Measurements from ENCODE around the gene SERGEF. TPM values are rescaled to one million over a fixed set of nuclear protein-coding genes. Genes with fewer than 3 reads are reported as not detected.

SERGEF gene
- total and polyA plus RNA-seq, 2 experiments from 2014 or later = 29.8 to 64.0 TPM

GRCh38 chr11:17775035-17775348, 237.9 kb downstream of the SERGEF start:
- Histone ChIP-seq H3K9me3 (ENCODE audit: low read depth) (no peaks in the 10 kb centered on the region), H3K36me3 (no peaks in the 10 kb centered on the region), H3K27ac (no peak overlapping the region), H3K27me3 (no peaks in the 10 kb centered on the region), H3K4me3 (no peak overlapping the region), H3K4me1 (ENCODE audit: low read depth) (no peaks in the 10 kb centered on the region)
- TF ChIP-seq, protein P1, sequence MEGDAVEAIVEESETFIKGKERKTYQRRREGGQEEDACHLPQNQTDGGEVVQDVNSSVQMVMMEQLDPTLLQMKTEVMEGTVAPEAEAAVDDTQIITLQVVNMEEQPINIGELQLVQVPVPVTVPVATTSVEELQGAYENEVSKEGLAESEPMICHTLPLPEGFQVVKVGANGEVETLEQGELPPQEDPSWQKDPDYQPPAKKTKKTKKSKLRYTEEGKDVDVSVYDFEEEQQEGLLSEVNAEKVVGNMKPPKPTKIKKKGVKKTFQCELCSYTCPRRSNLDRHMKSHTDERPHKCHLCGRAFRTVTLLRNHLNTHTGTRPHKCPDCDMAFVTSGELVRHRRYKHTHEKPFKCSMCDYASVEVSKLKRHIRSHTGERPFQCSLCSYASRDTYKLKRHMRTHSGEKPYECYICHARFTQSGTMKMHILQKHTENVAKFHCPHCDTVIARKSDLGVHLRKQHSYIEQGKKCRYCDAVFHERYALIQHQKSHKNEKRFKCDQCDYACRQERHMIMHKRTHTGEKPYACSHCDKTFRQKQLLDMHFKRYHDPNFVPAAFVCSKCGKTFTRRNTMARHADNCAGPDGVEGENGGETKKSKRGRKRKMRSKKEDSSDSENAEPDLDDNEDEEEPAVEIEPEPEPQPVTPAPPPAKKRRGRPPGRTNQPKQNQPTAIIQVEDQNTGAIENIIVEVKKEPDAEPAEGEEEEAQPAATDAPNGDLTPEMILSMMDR (IDR thresholded peaks at IDR 0.05; ENCODE audit: low read depth, low read length) = no peak
- DNase-seq (ENCODE audit: low read depth in 1 of 2, low spot score in 1 of 2) = no peak

DNA sequence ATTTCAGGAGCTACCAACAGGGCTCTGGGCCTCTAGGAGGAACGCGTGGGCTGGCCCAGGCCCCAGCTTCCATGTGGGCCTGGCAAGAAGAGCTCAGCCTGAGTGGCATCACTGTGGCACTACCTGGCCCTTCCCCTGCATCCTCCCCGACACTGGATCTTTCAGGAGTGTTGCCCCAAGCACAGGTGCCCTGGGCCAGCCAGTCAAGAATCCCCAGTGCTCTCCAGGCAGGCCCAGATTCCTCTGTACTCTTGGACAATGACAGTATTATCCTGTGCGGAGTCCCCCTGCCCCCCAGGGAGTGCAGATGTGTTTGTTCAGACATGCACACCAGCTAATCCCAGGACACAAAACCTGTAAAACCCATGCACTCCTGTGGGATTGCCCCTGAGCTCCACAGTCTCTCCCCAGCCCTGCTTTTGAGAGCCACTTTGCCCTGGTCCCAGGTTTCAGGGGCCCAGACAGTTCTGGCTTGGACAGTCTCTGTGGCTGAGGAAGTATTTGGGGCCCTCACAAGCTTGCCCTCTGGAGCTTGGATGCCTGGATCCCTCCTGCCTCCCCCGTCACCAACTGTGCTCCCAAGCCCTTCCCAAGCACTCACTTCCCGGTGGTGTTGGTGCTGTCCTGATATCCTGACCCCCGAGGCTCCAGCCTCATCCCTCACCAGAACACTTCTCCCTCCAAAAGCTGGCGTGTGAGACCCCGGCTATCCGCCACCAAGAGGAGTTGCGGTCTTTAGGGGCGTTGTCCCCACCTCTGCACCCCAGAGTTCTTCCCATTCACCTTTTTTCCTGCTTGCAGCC, 238.4 kb downstream of the SERGEF start:
- no peak for DNase-seq (ENCODE audit: low read depth in 1 of 2, low spot score in 1 of 2)
- H3K27me3 ChIP-seq = no peaks in the 10 kb centered on the region
- H3K9me3 ChIP-seq (ENCODE audit: low read depth) = no peaks in the 10 kb centered on the region
- TF ChIP-seq, protein P1 (IDR thresholded peaks at IDR 0.05; ENCODE audit: low read depth, low read length) = no peak
- no peaks in the 10 kb centered on the region for H3K4me1 ChIP-seq (ENCODE audit: low read depth)
- H3K4me3 ChIP-seq = no peak overlapping the region
- no peak overlapping the region for H3K27ac ChIP-seq
- H3K36me3 ChIP-seq = no peaks in the 10 kb centered on the region

DNA sequence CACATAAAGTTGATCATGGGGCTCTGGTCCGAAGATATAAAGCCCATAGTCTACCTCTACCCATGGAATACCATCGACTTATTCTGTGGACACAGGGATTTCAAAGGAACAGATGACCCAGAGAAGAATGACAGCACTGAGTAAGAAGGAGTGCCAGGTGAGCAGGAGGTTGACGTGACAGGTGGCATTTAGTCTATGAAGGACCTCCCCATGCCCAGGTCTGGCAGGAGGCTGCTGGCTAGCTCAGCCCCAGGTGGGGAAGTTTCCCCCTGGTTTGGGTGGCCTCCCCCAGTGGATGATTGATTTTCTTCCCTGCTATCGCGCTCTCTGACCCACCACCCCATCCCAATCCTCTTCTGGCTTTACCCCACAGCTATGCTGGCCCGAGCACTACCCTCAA, 239.2 kb downstream of the SERGEF start:
- H3K27ac ChIP-seq = no peak overlapping the region
- H3K9me3 ChIP-seq (ENCODE audit: low read depth) = no peaks in the 10 kb centered on the region
- H3K4me1 ChIP-seq (ENCODE audit: low read depth) = no peaks in the 10 kb centered on the region
- H3K36me3 ChIP-seq = no peaks in the 10 kb centered on the region
- no peak for DNase-seq (ENCODE audit: low read depth in 1 of 2, low spot score in 1 of 2)
- no peaks in the 10 kb centered on the region for H3K27me3 ChIP-seq
- H3K4me3 ChIP-seq = no peak overlapping the region
- TF ChIP-seq, protein P1 (IDR thresholded peaks at IDR 0.05; ENCODE audit: low read depth, low read length) = no peak

DNA sequence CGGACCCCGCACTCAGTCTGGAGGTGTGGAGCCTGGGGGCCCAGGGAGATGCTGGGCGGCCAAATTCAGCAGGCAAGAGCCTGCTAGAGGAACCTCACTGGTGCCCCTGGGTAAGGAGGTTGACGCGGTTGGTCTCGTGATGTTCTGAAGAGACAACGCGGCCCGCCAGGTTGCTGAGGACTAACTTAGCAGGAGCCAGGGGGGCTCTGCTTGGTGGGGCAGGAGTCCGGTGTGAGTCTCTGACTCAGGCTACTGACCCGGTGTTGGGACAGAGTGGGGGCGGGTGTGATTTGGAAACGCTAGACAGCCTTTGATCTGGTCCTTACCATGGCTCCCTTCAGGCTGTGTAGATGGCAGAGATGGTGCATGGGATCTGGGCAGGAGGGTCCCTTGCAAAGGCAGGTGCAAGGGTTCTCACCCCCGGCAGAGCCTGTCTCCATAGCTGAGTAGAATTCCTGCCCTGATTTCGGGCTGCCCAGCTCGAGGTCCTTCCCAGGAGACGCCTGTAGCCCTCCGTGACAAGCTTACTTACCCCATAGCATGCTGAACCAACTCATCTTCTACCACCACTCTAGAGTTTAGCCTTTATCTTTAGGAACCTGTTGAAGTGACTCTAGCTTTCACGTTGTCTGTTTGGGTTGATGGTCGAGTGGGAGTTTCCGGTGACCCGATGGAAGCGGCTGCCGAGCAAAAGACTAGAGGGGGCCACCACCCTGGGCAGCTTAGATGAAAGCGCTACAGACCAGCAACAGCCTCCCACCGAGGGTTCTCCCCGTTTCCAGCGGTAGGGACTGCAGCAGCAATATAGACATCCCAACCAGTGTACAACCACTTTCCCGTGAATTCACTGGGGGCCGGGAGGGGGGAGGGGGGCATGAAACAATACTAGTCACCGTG, 239.9 kb downstream of the SERGEF start:
- DNase-seq (ENCODE audit: low read depth in 1 of 2, low spot score in 1 of 2) = no peak
- Histone ChIP-seq H3K27ac (no peak overlapping the region), H3K9me3 (ENCODE audit: low read depth) (no peaks in the 10 kb centered on the region), H3K27me3 (no peaks in the 10 kb centered on the region), H3K4me1 (ENCODE audit: low read depth) (no peaks in the 10 kb centered on the region), H3K36me3 (no peaks in the 10 kb centered on the region), H3K4me3 (no peak overlapping the region)
- TF ChIP-seq, protein P1 (IDR thresholded peaks at IDR 0.05; ENCODE audit: low read depth, low read length) = no peak

- Histone ChIP-seq H3K36me3 (no peaks in the 10 kb centered on the region), H3K4me1 (ENCODE audit: low read depth) (no peaks in the 10 kb centered on the region), H3K27ac (no peak overlapping the region), H3K4me3 (no peak overlapping the region), H3K27me3 (no peaks in the 10 kb centered on the region), H3K9me3 (ENCODE audit: low read depth) (no peaks in the 10 kb centered on the region)
- TF ChIP-seq, protein P1 (IDR thresholded peaks at IDR 0.05; ENCODE audit: low read depth, low read length) = no peak
- no peak for DNase-seq (ENCODE audit: low read depth in 1 of 2, low spot score in 1 of 2)
Measured at GRCh38 chr11:17771841-17772401, 240.9 kb downstream of the SERGEF start.

Data from cardiac muscle cell (in vitro differentiated cells and primary cell).